CMK (cell line): ENCODE data around the gene SLC24A3.

Experiments used
- DNase-seq: peaks from one replicate; pipeline ENCODE4 v3.0.0-alpha.2; 2010; ENCODE audit warnings: low read depth

SLC24A3 gene

GRCh38 chr20:19241440-19241839 is 29.0 kb downstream of the SLC24A3 start:
- no peak for DNase-seq

GRCh38 chr20:19244291-19244690 is 31.8 kb downstream of the SLC24A3 start:
- no peak for DNase-seq

- no peak for DNase-seq
Observed at GRCh38 chr20:19249106-19249879, 36.9 kb downstream of the SLC24A3 start.

- DNase-seq, result no peak
Observed at GRCh38 chr20:19250346-19250745, 37.9 kb downstream of the SLC24A3 start.

GRCh38 chr20:19251506-19251905 is 39.1 kb downstream of the SLC24A3 start:
- no peak for DNase-seq

GRCh38 chr20:19251958-19252357 is 39.5 kb downstream of the SLC24A3 start:
- no peak for DNase-seq

- DNase-seq, result no peak
Observed at GRCh38 chr20:19252451-19253120, 40.1 kb downstream of the SLC24A3 start.

- no peak for DNase-seq
Observed at GRCh38 chr20:19253316-19253715, 40.9 kb downstream of the SLC24A3 start.

- no peak for DNase-seq
Observed at GRCh38 chr20:19253916-19254820, 41.7 kb downstream of the SLC24A3 start.

- DNase-seq, result no peak
Observed at GRCh38 chr20:19254956-19255355, 42.5 kb downstream of the SLC24A3 start.

- DNase-seq, result no peak
Observed at GRCh38 chr20:19256085-19256484, 43.6 kb downstream of the SLC24A3 start.

- DNase-seq, result no peak
Observed at GRCh38 chr20:19256906-19257595, 44.6 kb downstream of the SLC24A3 start.

GRCh38 chr20:19257865-19258264 is 45.4 kb downstream of the SLC24A3 start:
- no peak for DNase-seq

GRCh38 chr20:19259141-19259591 is 46.7 kb downstream of the SLC24A3 start:
- no peak for DNase-seq

- no peak for DNase-seq
Observed at GRCh38 chr20:19260412-19261090, 48.1 kb downstream of the SLC24A3 start.

GRCh38 chr20:19264191-19264590 is 51.7 kb downstream of the SLC24A3 start:
- DNase-seq, result no peak

GRCh38 chr20:19265646-19266374 is 53.4 kb downstream of the SLC24A3 start:
- no peak for DNase-seq

GRCh38 chr20:19268426-19268825 is 56.0 kb downstream of the SLC24A3 start:
- no peak for DNase-seq

GRCh38 chr20:19269737-19270340 is 57.4 kb downstream of the SLC24A3 start:
- no peak for DNase-seq
